ENCODE measurements around the gene DYNLL1.
A peak's percentile ranks its signal among the peaks of the same experiment; 100 is the strongest.

The DYNLL1 gene

GRCh38 chr12:120539303-120539702 lies 43.4 kb downstream of the DYNLL1 start:
- H3K4me3 ChIP-seq: no peak overlapping the region

GRCh38 chr12:120540445-120540844 lies 44.5 kb downstream of the DYNLL1 start:
- peak overlapping the region in 1 of 21 experiments; percentile 35 for H3K27ac ChIP-seq
- H3K4me3 ChIP-seq: no peak overlapping the region

More at GRCh38 chr12:120539303-120539702, 43.4 kb downstream of the DYNLL1 start:
- peak overlapping the region in 6 of 21 experiments; percentile 11 to 51 (median 42) for H3K27ac ChIP-seq

GRCh38 chr12:120542166-120542565 lies 46.3 kb downstream of the DYNLL1 start:
- Histone ChIP-seq H3K27ac (no peak overlapping the region), H3K4me3 (no peak overlapping the region)

GRCh38 chr12:120544691-120545090 lies 48.8 kb downstream of the DYNLL1 start:
- H3K4me3 ChIP-seq: no peak overlapping the region

GRCh38 chr12:120546050-120546386 lies 50.1 kb downstream of the DYNLL1 start:
- no peak overlapping the region for H3K27ac ChIP-seq
- H3K4me3 ChIP-seq: no peak overlapping the region

More at GRCh38 chr12:120544691-120545090, 48.8 kb downstream of the DYNLL1 start:
- no peak overlapping the region for H3K27ac ChIP-seq
